Activated CD4-positive, alpha-beta T cell treated with anti-CD3 and anti-CD28 coated beads, Interleukin-2, amount 50 U/mL, for 1 hour (primary cell): ENCODE data around the gene ARFGAP1.

Experiments used
- DNase-seq: peaks from one replicate; pipeline ENCODE4 v3.0.0-alpha.2; 2020

The ARFGAP1 gene

DNA sequence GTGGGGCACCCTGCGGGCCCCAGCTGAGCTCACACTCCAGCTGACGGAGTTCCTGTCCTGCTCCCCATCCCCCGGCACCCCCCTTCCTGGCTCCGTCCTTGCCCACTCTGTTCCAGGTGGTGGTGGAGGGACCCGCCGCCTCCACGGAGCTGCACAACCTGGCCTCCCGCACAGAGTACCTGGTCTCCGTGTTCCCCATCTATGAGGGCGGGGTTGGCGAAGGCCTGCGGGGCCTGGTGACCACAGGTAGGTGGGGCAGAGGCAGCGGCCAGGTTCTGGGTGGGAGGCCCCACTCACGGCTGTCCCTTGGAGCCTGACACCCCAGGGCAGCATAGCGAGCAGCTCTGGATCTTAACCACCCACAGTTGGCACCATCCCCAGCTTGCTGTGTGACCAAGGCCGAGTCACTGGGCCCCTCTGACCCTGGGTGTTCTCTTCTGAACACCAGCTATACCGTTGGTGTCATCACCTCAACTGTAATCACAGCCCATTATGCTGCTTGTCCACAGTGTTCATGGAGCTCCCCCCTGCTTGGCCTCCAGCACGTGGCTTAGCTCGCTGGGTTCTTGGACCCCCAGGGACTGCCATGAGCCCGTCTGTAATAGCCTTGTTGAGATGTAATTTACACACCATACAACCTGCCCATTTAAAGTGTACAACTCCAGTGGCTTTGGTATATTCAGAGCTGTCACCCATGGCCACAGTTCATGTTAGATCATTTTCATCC is 37.8 kb downstream of the ARFGAP1 start:
- no peak for DNase-seq

DNA sequence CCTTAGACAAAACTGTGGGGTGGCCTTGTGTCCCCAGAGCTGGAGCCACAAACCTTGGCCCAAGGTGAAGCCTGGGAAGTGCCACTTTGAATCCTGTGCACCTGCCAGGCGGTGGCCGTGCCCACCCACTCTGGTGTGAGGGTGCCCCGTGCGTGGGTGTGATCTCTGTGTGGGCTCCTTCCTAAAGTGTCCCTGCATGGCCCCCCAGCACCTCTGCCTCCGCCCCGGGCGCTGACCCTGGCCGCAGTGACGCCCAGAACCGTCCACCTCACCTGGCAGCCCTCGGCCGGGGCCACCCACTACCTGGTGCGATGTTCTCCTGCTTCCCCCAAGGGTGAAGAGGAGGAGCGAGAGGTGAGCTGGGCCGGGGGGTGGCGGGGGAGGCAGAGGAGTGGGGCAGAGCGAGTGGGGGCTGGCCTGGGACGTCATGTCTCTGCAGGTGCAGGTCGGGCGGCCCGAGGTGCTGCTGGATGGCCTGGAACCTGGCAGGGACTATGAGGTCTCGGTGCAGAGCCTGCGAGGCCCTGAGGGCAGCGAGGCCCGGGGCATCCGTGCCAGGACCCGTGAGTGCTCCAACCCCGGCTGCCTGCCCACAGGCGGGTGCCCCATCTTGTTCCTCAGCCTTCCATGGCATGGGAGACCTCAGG is 38.7 kb downstream of the ARFGAP1 start:
- no peak for DNase-seq

GRCh38 chr20:63311833-63312243 is 39.2 kb downstream of the ARFGAP1 start:
- no peak for DNase-seq

GRCh38 chr20:63312273-63312672 is 39.7 kb downstream of the ARFGAP1 start:
- no peak for DNase-seq

DNA sequence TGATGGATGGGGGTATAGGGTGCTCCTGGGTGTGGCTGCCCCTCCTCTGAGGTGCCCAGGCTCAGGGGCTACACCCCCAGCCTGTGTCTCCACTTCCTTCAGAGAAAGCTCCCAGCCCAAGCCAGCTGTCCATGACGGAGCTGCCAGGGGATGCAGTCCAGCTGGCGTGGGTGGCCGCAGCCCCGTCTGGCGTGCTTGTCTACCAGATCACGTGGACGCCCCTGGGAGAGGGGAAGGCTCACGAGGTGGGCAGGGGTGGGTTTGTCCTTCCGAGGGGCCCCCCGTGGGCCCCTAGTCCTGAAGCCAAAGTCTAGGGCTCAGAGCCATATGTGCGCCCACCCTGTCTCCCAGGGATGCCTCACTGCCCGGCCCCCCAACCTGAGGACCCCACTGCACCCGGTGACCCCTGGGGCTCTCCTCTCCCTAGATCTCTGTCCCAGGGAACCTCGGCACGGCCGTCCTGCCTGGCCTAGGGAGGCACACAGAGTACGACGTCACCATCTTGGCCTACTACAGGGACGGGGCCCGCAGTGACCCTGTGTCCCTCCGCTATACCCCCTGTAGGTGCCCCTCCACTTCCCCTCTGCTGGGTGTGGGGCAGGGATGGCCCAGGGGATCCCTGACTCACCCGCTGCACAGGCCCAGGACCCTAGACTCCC is 40.2 kb downstream of the ARFGAP1 start:
- DNase-seq = no peak

DNA sequence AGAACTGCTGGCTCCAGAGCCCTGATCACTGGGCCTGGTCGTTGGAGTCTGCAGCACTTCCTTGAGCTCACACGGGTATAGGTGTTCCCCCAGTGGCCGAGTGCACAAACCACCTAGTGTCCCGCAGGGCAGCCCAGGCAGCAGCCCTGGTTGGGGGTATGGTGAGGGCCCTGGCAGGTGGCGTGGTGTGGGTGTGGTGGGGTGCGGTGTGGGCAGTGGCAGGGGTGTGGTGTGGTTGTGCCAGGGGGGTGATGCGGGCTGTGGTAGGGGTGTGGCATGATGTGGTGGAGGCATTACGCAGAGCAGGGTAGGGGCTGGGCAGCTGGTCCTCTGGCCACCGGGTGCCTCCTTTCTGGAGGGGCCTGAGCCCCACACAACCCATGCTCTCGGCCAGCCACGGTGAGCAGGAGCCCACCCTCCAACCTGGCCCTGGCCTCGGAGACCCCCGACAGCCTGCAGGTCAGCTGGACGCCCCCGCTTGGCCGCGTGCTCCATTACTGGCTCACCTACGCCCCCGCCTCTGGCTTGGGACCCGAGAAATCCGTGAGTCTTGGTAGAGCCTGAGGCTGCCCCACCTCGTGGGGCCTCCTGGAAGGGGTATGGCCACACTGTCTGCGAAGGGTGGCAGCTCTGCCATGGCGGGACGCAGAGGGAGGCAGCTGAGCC is 40.9 kb downstream of the ARFGAP1 start:
- DNase-seq = no peak

DNA sequence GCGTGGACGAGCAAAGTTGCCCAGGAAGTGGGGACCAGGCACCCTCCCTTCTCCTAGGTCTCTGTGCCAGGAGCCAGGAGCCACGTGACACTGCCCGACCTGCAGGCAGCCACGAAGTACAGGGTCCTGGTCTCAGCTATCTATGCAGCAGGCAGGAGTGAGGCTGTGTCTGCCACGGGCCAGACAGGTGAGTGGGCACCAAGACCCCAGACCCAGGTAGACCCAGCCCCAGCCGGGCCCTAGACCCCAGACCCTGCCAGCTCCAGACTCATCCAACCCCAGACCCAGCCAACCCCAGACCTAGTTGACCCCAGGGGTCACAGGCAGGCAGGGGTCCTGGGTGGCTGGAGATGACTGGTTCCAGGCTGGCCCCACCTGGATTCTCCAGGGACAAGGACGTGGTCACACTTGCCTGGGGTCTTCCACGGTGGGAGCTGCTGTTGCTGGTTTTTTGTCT is 41.4 kb downstream of the ARFGAP1 start:
- DNase-seq = no peak

DNA sequence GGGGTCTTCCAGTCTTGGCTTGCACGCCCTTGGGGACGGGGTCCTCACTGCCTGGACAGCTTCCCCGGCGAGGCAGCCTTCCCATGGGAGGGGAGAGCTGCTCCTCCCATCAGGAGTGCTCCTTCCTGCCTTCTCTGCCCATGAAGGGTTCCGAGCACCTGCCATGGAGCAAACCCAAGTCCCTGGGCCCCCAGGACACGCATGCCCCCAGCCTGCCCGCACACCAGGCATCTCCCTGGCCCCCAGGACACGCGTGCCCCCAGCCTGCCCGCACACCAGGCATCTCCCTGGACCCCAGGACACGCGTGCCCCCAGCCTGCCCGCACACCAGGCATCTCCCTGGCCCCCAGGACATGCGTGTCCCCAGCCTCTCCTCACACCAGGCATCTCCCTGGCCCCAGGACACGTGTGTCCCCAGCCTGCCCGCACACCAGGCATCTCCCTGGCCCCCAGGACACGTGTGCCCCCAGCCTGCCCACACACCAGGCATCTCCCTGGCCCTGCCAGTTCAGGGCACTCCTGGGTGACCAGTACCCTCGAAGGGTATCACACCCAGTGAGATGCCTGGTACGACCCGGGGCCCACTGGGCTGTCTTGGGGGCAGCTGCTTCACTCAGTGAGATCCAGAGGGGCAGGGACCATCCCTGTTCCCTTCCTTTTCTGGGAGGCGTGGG is 42.1 kb downstream of the ARFGAP1 start:
- DNase-seq = no peak

- DNase-seq = no peak
Measured at GRCh38 chr20:63315240-63315689, 42.7 kb downstream of the ARFGAP1 start.

- no peak for DNase-seq
Measured at GRCh38 chr20:63315731-63316491, 43.3 kb downstream of the ARFGAP1 start.

DNA sequence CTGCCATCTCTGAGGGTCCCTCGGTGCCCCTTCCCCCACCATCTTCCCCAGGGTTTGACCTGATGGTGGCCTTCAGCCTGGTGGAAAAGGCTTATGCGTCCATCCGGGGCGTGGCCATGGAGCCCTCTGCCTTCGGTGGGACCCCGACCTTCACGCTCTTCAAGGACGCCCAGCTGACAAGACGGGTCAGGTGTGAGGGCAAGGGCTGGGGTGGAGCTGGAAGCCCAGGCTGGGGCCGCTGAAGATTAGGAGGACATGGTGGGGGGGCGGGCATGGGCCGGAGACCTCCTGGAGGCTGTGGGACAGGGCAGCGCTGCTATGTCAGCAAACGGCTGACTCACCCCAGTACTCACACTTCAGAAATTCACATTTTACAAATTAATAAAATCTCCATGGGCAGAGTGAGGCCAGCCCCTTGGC is 43.9 kb downstream of the ARFGAP1 start:
- DNase-seq = no peak

- no peak for DNase-seq
Measured at GRCh38 chr20:63317061-63317460, 44.4 kb downstream of the ARFGAP1 start.

DNA sequence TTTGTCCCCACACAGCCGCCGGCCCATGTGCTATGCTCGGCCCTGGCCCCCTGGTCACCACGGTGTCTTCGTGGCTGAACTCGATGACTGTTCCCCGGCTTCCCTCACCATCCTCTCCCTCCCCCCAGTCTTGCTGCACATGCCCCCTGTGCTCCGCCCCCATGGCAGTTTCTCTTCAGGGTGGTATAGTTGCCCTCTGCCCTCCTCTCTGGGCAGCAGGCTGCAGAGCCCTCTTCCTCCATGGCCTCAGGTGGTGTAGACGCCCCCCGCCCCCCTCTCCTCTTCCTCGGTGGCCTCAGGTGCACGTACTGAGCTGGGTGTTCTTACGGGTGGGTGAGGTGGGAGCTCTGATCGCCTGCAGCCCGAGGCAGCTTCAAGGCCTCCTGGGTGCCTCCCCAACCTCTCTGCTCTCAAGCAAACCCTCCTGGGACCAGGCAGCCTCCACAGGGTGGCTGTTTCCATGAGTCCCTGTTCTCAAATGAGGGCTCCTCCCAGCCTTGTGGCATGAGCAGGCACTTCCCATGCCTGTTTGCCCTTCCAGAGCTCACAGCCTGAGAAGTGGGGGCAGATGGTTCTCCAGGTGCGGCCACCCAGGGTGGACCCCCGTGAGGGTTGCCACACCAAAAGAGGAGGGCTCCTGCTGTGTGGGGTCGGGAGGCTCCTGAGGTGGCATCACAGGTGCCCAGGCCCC is 45.1 kb downstream of the ARFGAP1 start:
- no peak for DNase-seq

- DNase-seq = no peak
Measured at GRCh38 chr20:63318391-63319163, 46.0 kb downstream of the ARFGAP1 start.

GRCh38 chr20:63319164-63320040 is 46.8 kb downstream of the ARFGAP1 start:
- DNase-seq = no peak

- no peak for DNase-seq
Measured at GRCh38 chr20:63320041-63320511, 47.5 kb downstream of the ARFGAP1 start.

DNA sequence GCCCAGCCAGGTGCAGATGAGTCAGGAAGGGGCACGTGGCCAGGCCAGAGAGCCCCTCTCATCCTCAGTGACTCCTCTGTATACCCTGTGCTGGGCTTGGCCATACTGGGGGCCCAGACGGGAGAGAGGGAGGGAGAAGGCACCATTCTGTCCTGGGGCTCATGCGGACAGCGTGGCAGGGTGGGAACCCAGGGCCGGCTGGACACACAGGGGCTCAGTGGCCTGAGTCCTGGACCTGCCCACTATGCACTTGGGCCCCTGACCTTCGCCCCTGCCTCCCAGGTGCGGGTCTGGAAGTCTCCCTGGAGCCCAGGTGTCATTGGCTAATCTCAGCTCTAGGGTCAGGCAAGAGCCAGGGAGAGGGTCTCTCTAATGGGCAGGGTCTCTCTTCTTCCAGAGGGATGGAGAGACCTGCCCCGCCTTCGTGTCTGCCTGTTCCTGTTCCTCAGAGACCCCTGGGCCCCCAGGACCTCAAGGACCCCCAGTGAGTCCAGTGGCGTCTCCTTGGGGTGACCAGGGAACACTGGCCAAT is 48.1 kb downstream of the ARFGAP1 start:
- no peak for DNase-seq

DNA sequence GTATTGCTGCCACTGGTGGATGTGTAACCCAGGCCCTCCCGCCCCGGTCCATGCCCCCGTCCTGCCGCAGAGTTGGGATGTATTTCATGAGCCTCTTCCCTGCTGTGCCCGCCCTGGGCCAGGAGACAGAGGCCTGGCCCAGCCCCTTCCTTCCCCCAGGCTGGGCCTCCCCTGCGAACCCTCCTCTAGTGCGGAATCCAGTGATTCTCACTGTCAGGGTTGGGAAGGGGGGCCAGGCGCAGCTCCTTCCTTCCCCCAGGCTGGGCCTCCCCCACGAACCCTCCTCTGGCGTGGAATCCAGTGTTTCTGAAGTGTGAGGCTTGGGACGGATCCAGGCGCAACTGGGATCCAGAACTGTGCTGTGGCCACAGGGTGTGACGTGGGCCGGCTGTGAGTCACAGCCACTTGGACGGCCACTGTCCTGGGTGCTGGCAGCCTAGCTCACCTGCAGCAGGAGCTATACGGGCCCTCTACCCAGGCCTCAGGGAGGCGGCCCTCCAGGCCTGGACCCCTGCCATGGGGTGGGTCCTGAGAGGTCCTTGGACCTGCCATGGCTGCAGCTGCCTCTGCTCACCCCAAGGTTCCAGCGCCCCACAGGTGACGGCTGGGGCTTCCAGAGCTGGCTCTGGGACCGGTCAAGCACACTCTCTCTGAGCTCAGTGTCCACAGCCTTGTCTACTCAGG is 48.7 kb downstream of the ARFGAP1 start:
- no peak for DNase-seq
